ENCODE data around the gene CISTR.
A peak's percentile ranks its signal among the peaks of the same experiment; 100 is the strongest.

Gene CISTR

DNA sequence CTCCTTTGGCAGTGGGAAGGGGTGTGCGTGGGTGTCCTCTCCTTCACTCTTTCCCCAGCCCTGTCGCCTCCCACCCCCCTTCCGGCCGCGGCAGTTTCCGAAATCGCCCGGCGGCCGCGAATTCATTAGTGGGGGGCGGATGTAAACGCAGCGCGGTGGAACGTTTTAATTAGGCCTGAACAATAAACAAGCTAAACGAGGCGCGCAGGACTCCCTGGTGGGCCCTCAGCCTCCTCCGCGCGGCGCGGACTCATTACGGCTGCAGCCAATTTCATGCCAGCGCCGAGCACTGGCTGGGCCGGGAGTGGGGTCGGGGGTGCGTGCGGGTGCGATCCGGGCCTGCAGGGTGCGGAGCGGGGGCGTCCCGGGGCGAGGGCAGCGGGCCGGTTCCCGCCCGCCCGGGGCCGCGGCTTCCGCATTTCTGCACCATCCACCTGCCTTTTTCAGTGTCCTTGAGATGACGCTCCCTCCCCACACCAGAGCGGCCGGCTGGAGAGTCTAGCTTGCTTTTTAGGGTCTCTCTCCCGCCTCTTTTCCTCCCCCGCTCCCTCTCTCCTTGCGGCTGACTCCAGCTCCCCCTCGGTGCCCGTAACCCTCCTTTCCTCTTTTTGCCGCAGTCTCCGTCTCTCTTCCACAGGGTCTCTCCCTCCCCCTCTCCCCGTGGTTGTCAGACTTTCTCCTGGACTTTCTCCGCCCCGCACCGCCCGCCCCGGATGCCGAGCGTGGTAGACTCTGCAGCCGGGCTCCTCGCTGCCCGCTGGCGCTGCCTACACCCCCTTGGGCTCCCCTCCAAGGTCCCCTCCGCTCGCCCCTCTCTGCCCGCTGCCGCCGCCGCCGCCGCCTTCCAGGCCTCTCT lies at the start of gene CISTR:
Gene CISTR (minus strand): TSS at position 644 of the 856 bp plus-strand sequence.
- H3K27ac ChIP-seq, result peak within 1 kb of the TSS; percentile 5; the same call in 1 of the 2 replicates
- TF ChIP-seq ZFX (IDR thresholded peaks at IDR 0.05; ENCODE audit: borderline replicate concordance), result no peak
- TF ChIP-seq, protein P1, sequence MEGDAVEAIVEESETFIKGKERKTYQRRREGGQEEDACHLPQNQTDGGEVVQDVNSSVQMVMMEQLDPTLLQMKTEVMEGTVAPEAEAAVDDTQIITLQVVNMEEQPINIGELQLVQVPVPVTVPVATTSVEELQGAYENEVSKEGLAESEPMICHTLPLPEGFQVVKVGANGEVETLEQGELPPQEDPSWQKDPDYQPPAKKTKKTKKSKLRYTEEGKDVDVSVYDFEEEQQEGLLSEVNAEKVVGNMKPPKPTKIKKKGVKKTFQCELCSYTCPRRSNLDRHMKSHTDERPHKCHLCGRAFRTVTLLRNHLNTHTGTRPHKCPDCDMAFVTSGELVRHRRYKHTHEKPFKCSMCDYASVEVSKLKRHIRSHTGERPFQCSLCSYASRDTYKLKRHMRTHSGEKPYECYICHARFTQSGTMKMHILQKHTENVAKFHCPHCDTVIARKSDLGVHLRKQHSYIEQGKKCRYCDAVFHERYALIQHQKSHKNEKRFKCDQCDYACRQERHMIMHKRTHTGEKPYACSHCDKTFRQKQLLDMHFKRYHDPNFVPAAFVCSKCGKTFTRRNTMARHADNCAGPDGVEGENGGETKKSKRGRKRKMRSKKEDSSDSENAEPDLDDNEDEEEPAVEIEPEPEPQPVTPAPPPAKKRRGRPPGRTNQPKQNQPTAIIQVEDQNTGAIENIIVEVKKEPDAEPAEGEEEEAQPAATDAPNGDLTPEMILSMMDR (IDR thresholded peaks at IDR 0.05), result no peak

DNA sequence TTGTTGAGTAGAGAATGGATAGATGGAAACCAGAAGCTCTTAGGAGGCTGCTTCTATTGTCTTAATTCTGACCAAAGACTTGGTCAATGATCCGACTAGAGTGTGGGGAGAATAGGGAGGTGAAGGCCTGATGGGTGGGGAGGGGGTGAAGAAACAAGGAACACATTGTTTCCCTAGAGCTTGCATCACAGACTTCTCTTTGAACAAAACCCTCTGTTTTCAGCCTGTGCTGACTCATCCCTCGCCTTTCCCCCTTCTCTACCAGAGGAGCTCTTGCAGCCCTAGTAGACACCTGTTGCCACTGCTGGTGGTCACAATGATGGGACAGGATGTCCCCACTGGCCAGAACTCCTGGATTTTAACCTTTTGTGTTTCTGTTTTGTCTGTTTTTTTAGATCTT lies 46.8 kb upstream of the CISTR start:
- no peak overlapping the region for H3K27ac ChIP-seq
- TF ChIP-seq, protein P1 (IDR thresholded peaks at IDR 0.05), result no peak
- no peak for TF ChIP-seq ZFX (IDR thresholded peaks at IDR 0.05; ENCODE audit: borderline replicate concordance)

DNA sequence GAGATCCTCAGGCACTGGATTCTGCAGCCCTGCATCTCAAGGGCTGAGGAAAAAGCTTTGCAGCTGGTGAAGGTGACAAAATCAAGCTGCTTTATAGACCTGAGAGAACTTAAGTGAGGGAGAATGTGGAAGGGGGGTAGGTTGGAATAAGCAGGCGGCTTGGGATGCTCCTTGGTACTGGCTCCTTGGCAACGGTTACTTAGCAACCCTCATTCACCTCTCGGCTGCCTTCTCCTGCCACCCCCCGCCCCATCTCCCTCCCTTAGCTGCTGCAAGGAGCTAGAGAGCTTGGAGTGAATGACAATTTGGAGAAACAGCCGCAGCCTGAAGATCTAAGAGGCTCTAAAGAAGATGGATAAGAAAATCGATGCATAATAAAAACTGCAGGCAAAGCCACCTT lies 44.1 kb upstream of the CISTR start:
- no peak for TF ChIP-seq ZFX (IDR thresholded peaks at IDR 0.05; ENCODE audit: borderline replicate concordance)
- TF ChIP-seq, protein P1 (IDR thresholded peaks at IDR 0.05), result no peak
- no peak overlapping the region for H3K27ac ChIP-seq

DNA sequence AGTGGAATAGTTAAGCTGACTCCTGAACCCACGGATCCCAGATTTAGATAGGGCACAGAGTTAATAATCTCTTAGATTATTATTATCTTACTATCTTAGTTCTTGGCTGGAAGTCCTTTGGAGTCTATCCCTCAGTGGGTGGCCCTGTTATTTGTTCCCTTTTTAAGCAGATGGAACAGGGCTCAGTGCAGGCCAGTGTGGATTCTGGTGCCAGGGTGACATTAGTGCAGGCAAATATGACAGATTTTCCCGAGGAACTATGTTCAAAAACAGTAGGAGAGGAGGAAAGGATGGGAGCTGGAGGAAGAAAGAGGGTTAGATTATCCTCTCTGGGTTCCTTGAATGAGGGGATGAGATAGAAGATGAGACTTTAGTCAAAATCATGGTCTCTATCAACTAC lies 41.4 kb upstream of the CISTR start:
- no peak overlapping the region for H3K27ac ChIP-seq
- TF ChIP-seq, protein P1 (IDR thresholded peaks at IDR 0.05), result no peak
- TF ChIP-seq ZFX (IDR thresholded peaks at IDR 0.05; ENCODE audit: borderline replicate concordance), result no peak

DNA sequence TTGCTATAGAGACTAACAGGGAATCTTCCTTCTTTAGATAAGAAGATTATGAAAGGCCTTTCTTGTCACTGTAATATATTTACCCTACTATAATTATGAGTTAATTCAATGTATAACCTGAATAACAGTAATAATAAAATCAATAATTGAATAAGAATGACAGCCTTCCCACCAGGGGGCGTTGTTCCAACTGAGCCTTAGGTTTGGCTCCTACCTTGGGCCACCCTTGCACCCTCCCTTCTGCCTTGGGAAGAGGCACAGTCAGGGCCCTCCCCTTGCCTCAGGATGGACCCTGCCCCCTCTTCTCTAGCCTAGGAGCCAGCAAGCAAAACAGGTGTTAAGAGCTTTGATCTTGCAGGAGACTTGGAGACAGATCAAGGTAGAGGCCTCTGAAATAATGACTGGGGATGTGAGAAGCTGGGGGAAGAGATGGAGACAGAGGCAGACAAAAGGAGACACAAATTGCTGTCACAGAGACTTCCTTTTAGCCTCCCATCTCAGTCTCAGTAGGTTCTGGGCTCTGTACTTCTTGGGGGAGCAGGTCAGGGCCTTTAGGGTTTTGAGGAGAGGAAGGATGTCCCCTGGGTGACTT lies 40.1 kb upstream of the CISTR start:
- no peak for TF ChIP-seq ZFX (IDR thresholded peaks at IDR 0.05; ENCODE audit: borderline replicate concordance)
- TF ChIP-seq, protein P1 (IDR thresholded peaks at IDR 0.05), result peak; percentile 91
- no peak overlapping the region for H3K27ac ChIP-seq

DNA sequence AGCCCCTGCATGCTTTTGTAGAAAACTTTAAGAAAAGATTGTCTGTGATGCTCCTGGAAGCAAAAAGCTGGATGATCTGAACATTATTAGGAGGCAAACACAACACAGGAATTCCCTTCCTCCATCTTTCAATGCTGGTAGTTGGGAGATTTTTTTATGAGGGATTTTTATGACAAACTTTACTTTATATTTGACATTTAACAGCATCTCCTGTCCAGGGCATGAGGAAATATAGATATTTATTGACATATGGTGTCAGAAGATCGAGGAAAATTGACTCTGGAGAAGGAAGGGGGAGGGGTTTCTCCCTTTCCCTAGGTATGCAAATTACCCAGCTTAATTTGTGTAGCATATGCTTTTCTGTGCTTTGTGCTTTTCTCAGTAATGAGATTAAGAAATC lies 37.8 kb upstream of the CISTR start:
- TF ChIP-seq ZFX (IDR thresholded peaks at IDR 0.05; ENCODE audit: borderline replicate concordance), result no peak
- TF ChIP-seq, protein P1 (IDR thresholded peaks at IDR 0.05), result no peak

DNA sequence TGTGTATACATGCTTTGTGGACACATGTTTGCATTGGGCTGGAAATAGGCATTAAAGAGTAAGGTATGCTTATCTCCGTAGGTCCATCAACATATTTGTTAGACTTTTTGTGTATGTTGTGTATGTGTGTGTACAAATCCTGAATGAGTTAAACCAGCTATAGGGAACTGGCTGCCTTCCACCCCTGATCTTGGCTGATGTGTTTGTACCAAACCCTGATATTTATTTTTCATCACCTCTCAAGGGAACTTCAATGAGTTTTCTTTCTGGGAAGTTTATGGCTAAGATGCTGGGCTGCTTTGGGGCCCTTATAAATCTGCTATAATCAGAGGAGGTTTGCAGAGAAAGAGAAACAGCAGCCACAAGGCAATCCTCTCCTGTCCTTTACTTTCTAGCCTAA lies 37.1 kb upstream of the CISTR start:
- no peak overlapping the region for H3K27ac ChIP-seq
- TF ChIP-seq ZFX (IDR thresholded peaks at IDR 0.05; ENCODE audit: borderline replicate concordance), result no peak
- TF ChIP-seq, protein P1 (IDR thresholded peaks at IDR 0.05), result no peak

More for the DNA sequence above, 37.8 kb upstream of the CISTR start:
- no peak overlapping the region for H3K27ac ChIP-seq
